Stimulated activated naive CD4-positive, alpha-beta T cell (primary cell): Measurements from ENCODE around the gene SHFL.

ENCODE experiments used
- DNase-seq, 6 experiments: peaks; one replicate each; lab custom pipeline; 2025; lab: John Stamatoyannopoulos, UW

Gene SHFL

DNA sequence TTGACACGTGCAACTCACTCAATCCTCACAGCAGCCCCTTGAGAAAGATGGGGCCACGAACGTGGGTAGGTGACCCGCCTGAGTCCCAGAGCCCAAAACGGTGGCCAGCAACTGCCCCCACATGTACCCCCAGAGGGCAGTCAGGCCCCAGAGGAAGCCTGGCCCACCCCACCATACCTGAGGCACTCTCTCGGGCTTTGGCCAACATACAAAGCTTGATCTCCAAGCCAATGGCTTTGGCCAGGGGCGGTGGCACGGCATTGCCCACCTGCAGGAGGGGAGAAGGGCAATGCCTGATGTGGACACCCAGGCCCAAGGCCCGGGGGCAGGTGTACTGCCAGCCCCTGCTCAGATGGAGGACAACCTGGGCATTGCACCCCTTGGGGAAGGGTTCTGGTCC, 47.9 kb downstream of the SHFL start:
- no peak for DNase-seq

DNA sequence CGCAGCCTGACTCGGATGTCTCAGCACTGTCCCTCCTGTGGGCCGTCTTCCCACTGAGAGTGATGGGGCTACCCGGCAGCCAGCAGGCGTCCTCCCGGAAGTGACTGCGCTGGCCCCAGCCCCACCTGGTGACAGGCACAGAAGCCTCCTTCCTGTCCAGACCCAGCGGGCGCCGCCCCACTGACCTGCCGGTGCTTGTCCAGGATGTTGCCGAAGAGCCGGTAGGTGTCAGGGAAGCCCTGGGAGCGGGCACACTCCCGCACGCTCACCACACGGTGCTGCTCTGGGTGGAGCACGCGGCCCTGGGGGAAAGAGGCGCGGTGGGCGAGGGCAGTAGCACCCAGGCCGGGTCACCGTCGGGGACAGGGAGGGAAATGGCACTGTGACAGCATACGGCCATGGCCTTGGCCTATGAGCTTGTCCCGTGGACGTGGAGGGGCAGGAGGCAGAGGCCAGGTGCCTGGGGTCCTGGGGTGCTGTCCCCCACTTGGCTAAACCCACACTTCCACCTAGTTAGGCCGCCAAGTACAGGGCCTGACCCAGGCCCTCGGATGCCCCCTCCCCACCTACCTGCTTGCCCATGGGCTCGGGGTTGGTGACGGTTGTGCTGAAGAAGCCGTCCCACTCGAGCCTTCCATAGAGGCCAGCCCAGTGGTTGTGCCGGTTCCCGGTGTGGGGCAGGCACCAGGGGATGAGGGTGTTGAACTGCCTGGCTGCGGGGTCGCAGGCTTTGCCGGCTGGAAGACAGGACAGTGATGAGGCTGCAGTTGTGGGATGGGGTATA, 49.6 kb downstream of the SHFL start:
- DNase-seq: no peak

DNA sequence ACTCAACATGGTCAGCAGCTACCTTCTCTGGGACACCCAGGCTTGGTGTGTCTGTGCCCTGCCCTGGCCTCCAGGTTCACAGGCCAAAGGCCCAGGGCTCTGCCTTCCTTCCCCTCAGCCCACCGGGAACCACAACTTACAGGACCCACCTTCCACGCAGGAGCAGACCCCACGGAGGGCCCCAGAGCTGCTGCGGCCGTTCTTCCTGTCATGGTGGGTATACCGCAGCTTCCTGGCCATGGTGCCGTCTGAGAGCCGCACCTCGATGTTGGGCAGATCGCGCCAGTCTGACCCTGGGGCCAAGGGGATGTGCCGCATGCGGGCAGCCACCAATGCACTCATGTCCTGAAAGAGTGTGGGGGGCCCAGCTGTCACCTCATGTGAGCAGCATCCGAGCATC, 50.8 kb downstream of the SHFL start:
- no peak for DNase-seq

DNA sequence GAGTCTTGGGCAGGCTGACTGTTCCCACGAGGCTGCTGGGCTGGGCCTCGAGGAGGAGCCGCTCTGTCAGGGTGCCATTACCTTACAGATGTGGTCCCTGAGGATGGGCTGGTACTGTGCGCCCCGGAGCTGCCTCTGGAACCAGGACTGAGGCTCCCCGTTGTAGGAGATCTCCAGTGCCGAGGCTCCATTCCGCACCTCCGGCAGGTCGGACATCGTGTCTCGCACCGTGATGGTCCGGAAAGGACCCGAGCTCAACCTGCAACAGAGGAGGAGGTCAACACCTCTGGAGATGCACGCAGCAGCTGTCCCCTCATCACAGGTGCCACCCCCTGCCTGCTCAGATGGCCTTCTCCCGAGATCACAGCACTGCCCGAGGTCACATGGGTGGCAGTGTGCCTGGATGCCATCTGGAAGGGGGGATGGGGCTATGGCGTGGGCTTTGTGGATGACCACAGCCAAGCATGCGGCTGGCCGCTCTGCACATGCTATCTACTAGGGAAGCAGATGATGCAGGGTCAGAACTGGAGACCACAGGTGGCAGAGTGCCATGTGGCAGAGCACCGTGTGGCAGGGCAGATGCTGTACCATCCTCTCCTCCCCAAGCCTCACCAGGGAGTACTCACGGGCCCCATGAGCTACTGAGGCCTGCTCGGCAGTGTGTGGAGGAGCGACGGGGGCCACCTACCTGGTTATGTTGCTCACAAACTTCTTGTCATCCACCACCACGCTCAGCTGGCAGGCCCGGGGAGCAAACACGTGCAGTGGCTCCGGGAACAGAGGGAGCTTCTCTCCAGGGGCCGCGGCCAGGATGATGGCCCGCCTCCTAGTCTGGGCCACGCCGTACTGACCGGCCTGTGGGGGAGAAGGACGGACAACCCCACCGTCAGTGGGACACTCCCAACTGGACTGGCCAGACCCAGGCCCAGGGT, 51.9 kb downstream of the SHFL start:
- DNase-seq: no peak

DNA sequence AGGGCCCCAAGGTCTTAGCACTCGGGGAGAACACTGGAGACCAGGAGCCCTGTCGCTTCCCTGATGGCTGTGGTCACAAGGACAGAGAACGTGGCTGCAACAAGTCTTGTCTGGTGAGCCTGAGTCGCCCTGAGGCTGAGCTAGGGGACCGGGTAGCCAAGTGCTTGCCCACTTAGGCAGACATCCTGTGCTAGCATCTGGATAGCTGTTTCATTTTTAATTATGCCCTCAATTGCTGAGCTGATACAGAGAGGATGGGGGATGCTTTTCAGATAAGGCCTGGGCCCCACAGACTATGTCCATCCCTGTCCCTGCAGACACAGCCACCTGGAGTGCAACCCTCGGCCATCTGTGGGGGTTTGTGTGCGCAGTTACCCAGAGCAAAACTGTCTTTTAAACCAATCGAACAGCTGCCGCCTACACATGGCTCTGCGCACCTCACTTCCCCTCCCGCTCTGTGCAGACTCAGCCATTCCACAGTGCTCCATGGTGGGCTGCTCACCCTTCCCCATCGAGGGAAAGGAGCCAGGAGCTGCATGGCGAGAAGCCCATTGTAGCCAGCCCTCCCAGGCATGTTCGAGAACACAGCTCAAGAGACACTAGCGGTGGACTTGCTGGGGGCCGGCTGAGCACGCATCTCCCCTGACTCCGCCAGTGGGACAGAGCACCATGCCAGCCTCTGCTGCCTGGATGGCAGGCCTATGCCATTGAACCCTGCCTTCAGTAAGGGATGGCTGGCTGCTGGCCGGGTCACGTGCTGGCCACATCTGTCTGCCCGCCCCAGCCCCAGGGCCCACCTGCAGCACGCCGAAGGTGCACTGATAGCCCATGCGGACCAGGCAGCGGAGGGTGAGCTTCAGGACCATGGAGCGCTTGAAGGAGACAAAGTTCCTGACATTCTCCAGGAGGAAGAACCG, 53.0 kb downstream of the SHFL start:
- no peak for DNase-seq

DNA sequence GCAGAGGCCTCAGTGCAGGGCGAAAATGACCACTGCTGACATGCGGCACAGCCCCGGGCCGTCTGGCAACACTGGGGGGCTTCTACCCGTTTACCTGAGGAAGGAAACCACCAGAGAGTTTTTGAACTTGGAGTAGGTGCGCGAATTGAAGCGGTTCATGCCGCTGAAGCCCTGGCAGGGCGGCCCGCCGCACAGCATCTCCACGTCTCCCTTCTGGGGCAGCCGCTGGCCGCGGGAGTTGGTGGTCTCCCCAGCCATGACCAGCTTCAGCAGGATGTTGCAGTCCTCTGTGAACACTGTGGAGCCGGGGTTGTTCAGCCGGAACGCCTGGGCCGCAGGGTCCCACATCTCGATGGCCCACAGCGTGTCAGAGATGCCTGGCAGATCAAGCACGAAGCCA, 53.8 kb downstream of the SHFL start:
- no peak for DNase-seq

DNA sequence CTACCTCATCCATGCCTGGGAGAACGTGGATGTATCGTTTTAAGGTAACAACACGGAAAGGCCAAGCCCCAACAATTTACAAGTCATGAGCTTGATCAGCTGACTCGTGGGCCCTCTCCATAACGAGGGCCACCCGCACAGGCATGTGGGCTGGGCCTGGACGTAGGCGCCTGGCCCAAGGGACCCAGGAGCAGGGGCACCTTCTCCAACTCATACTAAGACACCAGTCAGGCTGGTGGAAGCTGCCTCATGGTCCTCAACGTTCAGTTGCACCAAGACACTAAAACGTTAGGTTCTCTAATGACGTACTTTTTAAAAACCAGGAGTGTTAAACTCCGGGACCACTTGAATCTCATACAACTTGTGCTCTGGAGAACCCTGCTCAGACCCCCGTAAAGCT, 55.4 kb downstream of the SHFL start:
- no peak for DNase-seq

DNA sequence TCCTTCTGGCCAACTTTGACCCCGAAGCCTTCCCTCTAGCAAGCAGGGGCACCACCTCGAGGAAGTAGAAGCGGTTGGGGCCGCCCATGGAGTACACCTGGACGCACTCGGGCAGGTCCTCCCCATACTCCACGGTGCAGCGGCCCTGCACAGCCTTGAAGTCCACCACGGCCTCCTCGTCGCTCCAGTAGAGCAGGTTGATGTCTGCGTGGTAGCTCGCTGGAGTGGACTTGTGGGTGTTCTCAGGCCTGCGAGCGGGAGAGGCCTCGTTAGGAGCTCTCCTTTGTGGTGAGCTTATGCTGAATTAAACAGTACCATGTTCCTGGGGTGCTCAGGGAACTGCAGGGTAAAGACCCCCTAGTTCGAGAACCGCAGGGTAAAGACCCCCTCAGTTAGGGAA, 55.9 kb downstream of the SHFL start:
- no peak for DNase-seq
